SK-N-SH treated with all-trans-retinoic acid at 6 μM for 48 hours (cell line): ENCODE measurements around the gene WHRN.

Experiments used
- ATAC-seq: fragments of 200-7000 bp; cut with Tn5 transposase; 3 replicates; pipeline ENCODE4 v1.9.1; 2020; ENCODE audit warnings: mild to moderate bottlenecking, moderate library complexity
- ARNTL ChIP-seq: fragments of 450-650 bp; formaldehyde crosslinking; IDR thresholded peaks from 2 replicates; pipeline ENCODE4 v1.5.0; 2020; ENCODE audit warnings: low read depth, mild to moderate bottlenecking, moderate library complexity, borderline replicate concordance
- BACH2 ChIP-seq: fragments of 250-450 bp; sonication (Bioruptor Pico); IDR thresholded peaks from 2 replicates; pipeline ENCODE4 v1.9.0; 2021; ENCODE audit warnings: mild to moderate bottlenecking, borderline replicate concordance
- CSDC2 ChIP-seq: fragments of 250-450 bp; sonication (Bioruptor Pico); IDR thresholded peaks from 2 replicates; pipeline ENCODE4 v1.5.0; 2020; ENCODE audit warnings: mild to moderate bottlenecking, moderate library complexity
- CSRNP3 ChIP-seq: fragments of 250-450 bp; sonication (Bioruptor Pico); IDR thresholded peaks from 2 replicates; pipeline ENCODE4 v1.5.1; 2021; ENCODE audit warnings: mild to moderate bottlenecking, moderate library complexity
- GLIS3 ChIP-seq: fragments of 250-450 bp; sonication (Bioruptor Pico); IDR thresholded peaks from 2 replicates; pipeline ENCODE4 v1.5.0; 2020; ENCODE audit warnings: mild to moderate bottlenecking, moderate library complexity
- ISL1 ChIP-seq: fragments of 250-450 bp; sonication (Bioruptor Pico); IDR thresholded peaks from 2 replicates; pipeline ENCODE4 v2.1.2; 2022; ENCODE audit warnings: mild to moderate bottlenecking, moderate library complexity
- OSR1 ChIP-seq: fragments of 250-450 bp; sonication (Bioruptor Pico); IDR thresholded peaks from 2 replicates; pipeline ENCODE4 v1.8.0; 2022; ENCODE audit warnings: moderate library complexity, mild to moderate bottlenecking, inconsistent platforms
- PATZ1 ChIP-seq: fragments of 250-450 bp; sonication (Bioruptor Pico); IDR thresholded peaks from 2 replicates; pipeline ENCODE4 v1.8.0; 2020; ENCODE audit warnings: mild to moderate bottlenecking, moderate library complexity, borderline replicate concordance
- PPARA ChIP-seq: fragments of 250-450 bp; sonication (Bioruptor Pico); IDR thresholded peaks from 2 replicates; pipeline ENCODE4 v1.5.0; 2020; ENCODE audit warnings: mild to moderate bottlenecking, borderline replicate concordance
- RARB ChIP-seq: fragments of 250-450 bp; sonication (Bioruptor Pico); IDR thresholded peaks from 2 replicates; pipeline ENCODE4 v1.8.0; 2021; ENCODE audit warnings: mild to moderate bottlenecking, moderate library complexity
- TCF4 ChIP-seq: fragments of 250-450 bp; sonication (Bioruptor Pico); IDR thresholded peaks from 2 replicates; pipeline ENCODE4 v1.8.0; 2021; ENCODE audit warnings: mild to moderate bottlenecking, moderate library complexity, borderline replicate concordance
- TOX ChIP-seq: fragments of 250-450 bp; sonication (Bioruptor Pico); IDR thresholded peaks from 2 replicates; pipeline ENCODE4 v1.8.0; 2021; ENCODE audit warnings: mild to moderate bottlenecking, moderate library complexity, borderline replicate concordance
- ZC3H10 ChIP-seq: fragments of 250-450 bp; sonication (Bioruptor Pico); IDR thresholded peaks from 2 replicates; pipeline ENCODE4 v1.5.1; 2021; ENCODE audit warnings: mild to moderate bottlenecking, moderate library complexity
- ZFP3 ChIP-seq: fragments of 250-450 bp; sonication (Bioruptor Pico); IDR thresholded peaks from 2 replicates; pipeline ENCODE4 v1.5.0; 2020; ENCODE audit warnings: mild to moderate bottlenecking, moderate library complexity
- ZFP30 ChIP-seq: fragments of 450-650 bp; formaldehyde crosslinking; IDR thresholded peaks from 2 replicates; pipeline ENCODE4 v1.5.0; 2022; ENCODE audit warnings: mild to moderate bottlenecking, moderate library complexity
- ZNF565 ChIP-seq: fragments of 450-650 bp; formaldehyde crosslinking; conservative IDR thresholded peaks from 2 replicates; pipeline ENCODE4 v1.5.0; 2020; ENCODE audit warnings: low read depth, mild to moderate bottlenecking, moderate library complexity
- ZNF70 ChIP-seq: fragments of 450-650 bp; formaldehyde crosslinking; IDR thresholded peaks from 2 replicates; pipeline ENCODE4 v1.5.0; 2020; ENCODE audit warnings: mild to moderate bottlenecking, moderate library complexity
- ZNF8 ChIP-seq: fragments of 450-650 bp; formaldehyde crosslinking; IDR thresholded peaks from 2 replicates; pipeline ENCODE4 v1.5.0; 2020; ENCODE audit warnings: mild to moderate bottlenecking, moderate library complexity
- TF ChIP-seq, protein P1 (sequence below): fragments of 250-450 bp; sonication (Bioruptor Pico); IDR thresholded peaks from 2 replicates; pipeline ENCODE4 v1.5.1; 2020; ENCODE audit warnings: low read depth, mild to moderate bottlenecking, moderate library complexity
- TF ChIP-seq, protein P2 (sequence below): fragments of 250-450 bp; sonication (Bioruptor Pico); IDR thresholded peaks from 2 replicates; pipeline ENCODE4 v1.8.0; 2021; ENCODE audit warnings: low read depth, mild to moderate bottlenecking, moderate library complexity, borderline replicate concordance
- TF ChIP-seq, protein P3 (sequence below): fragments of 250-450 bp; sonication (Bioruptor Pico); IDR thresholded peaks from 2 replicates; pipeline ENCODE4 v1.5.0; 2020; ENCODE audit warnings: mild to moderate bottlenecking, moderate library complexity

WHRN gene

GRCh38 chr9:114388764-114389375 lies 116.4 kb downstream of the WHRN start:
- ATAC-seq, result no peak
- TF ChIP-seq ZFP3 (CRISPR knock-in tag), result no peak

- no peak for ATAC-seq
- TF ChIP-seq BACH2 (CRISPR knock-in tag) (no peak), ZFP30 (no peak), OSR1 (CRISPR knock-in tag) (no peak), ZNF8 (CRISPR knock-in tag) (no peak), ZNF565 (CRISPR knock-in tag) (no peak), ZC3H10 (CRISPR knock-in tag) (no peak), RARB (CRISPR knock-in tag) (no peak), ZFP3 (CRISPR knock-in tag) (no peak), PPARA (no peak), ZNF70 (CRISPR knock-in tag) (no peak), GLIS3 (CRISPR knock-in tag) (no peak), TOX (no peak), ISL1 (CRISPR knock-in tag) (no peak), TCF4 (CRISPR knock-in tag) (no peak)
- TF ChIP-seq, protein P1, sequence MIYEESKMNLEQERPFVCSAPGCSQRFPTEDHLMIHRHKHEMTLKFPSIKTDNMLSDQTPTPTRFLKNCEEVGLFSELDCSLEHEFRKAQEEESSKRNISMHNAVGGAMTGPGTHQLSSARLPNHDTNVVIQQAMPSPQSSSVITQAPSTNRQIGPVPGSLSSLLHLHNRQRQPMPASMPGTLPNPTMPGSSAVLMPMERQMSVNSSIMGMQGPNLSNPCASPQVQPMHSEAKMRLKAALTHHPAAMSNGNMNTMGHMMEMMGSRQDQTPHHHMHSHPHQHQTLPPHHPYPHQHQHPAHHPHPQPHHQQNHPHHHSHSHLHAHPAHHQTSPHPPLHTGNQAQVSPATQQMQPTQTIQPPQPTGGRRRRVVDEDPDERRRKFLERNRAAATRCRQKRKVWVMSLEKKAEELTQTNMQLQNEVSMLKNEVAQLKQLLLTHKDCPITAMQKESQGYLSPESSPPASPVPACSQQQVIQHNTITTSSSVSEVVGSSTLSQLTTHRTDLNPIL (CRISPR knock-in tag), result no peak
- TF ChIP-seq, protein P2, sequence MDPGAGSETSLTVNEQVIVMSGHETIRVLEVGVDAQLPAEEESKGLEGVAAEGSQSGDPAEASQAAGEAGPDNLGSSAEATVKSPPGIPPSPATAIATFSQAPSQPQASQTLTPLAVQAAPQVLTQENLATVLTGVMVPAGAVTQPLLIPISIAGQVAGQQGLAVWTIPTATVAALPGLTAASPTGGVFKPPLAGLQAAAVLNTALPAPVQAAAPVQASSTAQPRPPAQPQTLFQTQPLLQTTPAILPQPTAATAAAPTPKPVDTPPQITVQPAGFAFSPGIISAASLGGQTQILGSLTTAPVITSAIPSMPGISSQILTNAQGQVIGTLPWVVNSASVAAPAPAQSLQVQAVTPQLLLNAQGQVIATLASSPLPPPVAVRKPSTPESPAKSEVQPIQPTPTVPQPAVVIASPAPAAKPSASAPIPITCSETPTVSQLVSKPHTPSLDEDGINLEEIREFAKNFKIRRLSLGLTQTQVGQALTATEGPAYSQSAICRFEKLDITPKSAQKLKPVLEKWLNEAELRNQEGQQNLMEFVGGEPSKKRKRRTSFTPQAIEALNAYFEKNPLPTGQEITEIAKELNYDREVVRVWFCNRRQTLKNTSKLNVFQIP (CRISPR knock-in tag), result no peak
Measured at GRCh38 chr9:114388357-114388682, 117.0 kb downstream of the WHRN start.

DNA sequence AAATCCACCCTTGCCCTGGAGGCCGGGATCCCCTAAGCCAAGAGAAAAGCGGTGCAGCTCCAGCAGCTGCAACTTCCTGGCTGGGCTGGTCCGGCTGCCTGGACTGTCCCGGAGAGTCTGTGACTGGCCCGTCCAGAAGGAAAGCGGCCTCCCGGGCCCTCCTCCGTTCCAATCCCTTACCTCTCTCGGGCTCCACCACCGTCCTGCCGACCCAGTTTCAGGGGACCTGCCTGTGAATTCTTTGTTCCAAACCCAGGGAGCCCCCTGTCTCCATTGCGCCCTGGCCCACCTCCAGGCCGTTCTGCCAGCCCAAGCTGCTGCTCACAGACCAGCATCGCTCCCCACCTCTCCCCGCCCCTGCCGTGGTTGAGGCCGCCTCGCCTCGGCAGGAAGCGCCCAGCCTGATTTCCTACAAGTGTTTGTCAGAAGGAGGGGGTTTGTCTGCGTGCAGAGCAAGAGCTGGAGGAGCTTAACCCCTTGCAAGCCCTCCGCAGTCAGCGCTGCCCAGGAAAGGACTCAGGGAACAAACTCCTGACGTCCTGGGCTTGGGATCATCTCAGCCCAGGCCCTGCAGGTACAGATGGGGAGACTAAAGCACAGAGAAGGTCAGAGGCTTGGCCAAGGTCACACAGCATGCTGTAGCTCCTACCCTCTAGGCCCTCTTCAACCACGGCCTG lies 117.5 kb downstream of the WHRN start, which contains the start of gene AKNA:
AKNA (minus strand) TSS at position 303 of the 677 bp plus-strand sequence. CDS start 6,649 bp downstream, outside the sequence.
- no peak for ATAC-seq
- TF ChIP-seq ZNF8 (CRISPR knock-in tag), result no peak
- no peak for TF ChIP-seq CSDC2 (CRISPR knock-in tag)
- TF ChIP-seq ZNF565 (CRISPR knock-in tag), result no peak
- no peak for TF ChIP-seq OSR1 (CRISPR knock-in tag)
- TF ChIP-seq PPARA, result no peak
- no peak for TF ChIP-seq ZFP30
- TF ChIP-seq ZFP3 (CRISPR knock-in tag), result no peak
- TF ChIP-seq, protein P3, sequence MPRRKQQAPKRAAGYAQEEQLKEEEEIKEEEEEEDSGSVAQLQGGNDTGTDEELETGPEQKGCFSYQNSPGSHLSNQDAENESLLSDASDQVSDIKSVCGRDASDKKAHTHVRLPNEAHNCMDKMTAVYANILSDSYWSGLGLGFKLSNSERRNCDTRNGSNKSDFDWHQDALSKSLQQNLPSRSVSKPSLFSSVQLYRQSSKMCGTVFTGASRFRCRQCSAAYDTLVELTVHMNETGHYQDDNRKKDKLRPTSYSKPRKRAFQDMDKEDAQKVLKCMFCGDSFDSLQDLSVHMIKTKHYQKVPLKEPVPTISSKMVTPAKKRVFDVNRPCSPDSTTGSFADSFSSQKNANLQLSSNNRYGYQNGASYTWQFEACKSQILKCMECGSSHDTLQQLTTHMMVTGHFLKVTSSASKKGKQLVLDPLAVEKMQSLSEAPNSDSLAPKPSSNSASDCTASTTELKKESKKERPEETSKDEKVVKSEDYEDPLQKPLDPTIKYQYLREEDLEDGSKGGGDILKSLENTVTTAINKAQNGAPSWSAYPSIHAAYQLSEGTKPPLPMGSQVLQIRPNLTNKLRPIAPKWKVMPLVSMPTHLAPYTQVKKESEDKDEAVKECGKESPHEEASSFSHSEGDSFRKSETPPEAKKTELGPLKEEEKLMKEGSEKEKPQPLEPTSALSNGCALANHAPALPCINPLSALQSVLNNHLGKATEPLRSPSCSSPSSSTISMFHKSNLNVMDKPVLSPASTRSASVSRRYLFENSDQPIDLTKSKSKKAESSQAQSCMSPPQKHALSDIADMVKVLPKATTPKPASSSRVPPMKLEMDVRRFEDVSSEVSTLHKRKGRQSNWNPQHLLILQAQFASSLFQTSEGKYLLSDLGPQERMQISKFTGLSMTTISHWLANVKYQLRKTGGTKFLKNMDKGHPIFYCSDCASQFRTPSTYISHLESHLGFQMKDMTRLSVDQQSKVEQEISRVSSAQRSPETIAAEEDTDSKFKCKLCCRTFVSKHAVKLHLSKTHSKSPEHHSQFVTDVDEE (CRISPR knock-in tag), result no peak
- TF ChIP-seq, protein P1 (CRISPR knock-in tag), result no peak
- no peak for TF ChIP-seq CSRNP3 (CRISPR knock-in tag)
- TF ChIP-seq ARNTL, result no peak
- TF ChIP-seq TCF4 (CRISPR knock-in tag), result no peak
- TF ChIP-seq BACH2 (CRISPR knock-in tag), result no peak
- TF ChIP-seq, protein P2 (CRISPR knock-in tag), result no peak
- TF ChIP-seq PATZ1 (CRISPR knock-in tag), result no peak
